K562 (cell line): ENCODE measurements around the gene NMNAT3. TPM values are rescaled to one million over a fixed set of nuclear protein-coding genes. Genes with fewer than 3 reads are reported as not detected.

Experiments
- ATAC-seq: fragments of 200-7000 bp; cut with Tn5 transposase; 3 replicates; pipeline ENCODE4 v1.9.1; 2020; ENCODE audit warnings: moderate library complexity
- BruUV-seq: library from RNA; stranded (reverse); fragments of 400-500 nt; replicated peaks from 2 replicates; lab custom pipeline; 2021; lab: Mats Ljungman, UMichigan
- CTCF ChIA-PET: fragments of 300-600 bp; formaldehyde crosslinking; extraction: SDS; loops from one replicate; lab custom pipeline; 2021; ENCODE audit warnings: low intra/inter-chr PET ratio; lab: Yijun Ruan, JAX
- POLR2A ChIA-PET: fragments of 300-600, 350-650 bp; sonication (Branson Sonifier 250); formaldehyde crosslinking; extraction: SDS; loops from one replicate; lab custom pipeline; 2021; ENCODE audit warnings: antibody characterized with exemption, inconsistent platforms; lab: Yijun Ruan, JAX
- DNase-seq, 4 experiments: peaks; one replicate each; pipeline versions ENCODE4 v3.0.0 to v3.0.0-alpha.2; 2011 to 2018; ENCODE audit warnings: low spot score in 3 of 4, mixed read lengths in 3 of 4; ENCODE audit errors: extremely low read depth in 1 of 4
- FAIRE-seq: peaks from 2 replicates; lab custom pipeline; 2011; peaks lifted over from hg19 to GRCh38; lab: Jason Lieb, UNC
- H2AFZ ChIP-seq: 2 replicates; pipeline ENCODE4 v1.6.0; 2011; ENCODE audit warnings: low read depth, low read length, control low read depth, inconsistent platforms
- H3K27ac ChIP-seq: fragments of 200-600 bp; 3 replicates; pipeline ENCODE4 v1.8.0; 2011; ENCODE audit warnings: low read depth, mild to moderate bottlenecking, control low read depth, inconsistent platforms, low read length, moderate library complexity, mixed read lengths; ENCODE audit errors: extremely low read depth
- H3K27me3 ChIP-seq, 2 experiments: fragments of 300-600 bp in 1 of 2; 2 replicates in 1 of 2; 3 replicates in 1 of 2; pipeline versions ENCODE4 v1.6.0 to v1.8.0; 2011; ENCODE audit warnings: inconsistent platforms in 2 of 2, low read length in 2 of 2, mild to moderate bottlenecking in 1 of 2, mixed read lengths in 1 of 2, moderate library complexity in 1 of 2; ENCODE audit not compliant: control insufficient read depth in 2 of 2, insufficient read depth in 2 of 2
- H3K36me3 ChIP-seq: fragments of 300-600 bp; 3 replicates; pipeline ENCODE4 v1.8.0; 2011; ENCODE audit warnings: mild to moderate bottlenecking, low read length, inconsistent platforms; ENCODE audit not compliant: control insufficient read depth, insufficient read depth
- H3K4me1 ChIP-seq, 2 experiments: fragments of 200-600 bp in 1 of 2; replicated peaks in 1 of 2; 2 replicates in 1 of 2; 3 replicates in 1 of 2; pipeline versions ENCODE4 v1.5.1 to v1.8.0; 2011; ENCODE audit warnings: inconsistent platforms in 2 of 2, low read length in 2 of 2, mild to moderate bottlenecking in 1 of 2, mixed read lengths in 1 of 2, moderate library complexity in 1 of 2; ENCODE audit not compliant: control insufficient read depth in 2 of 2, insufficient read depth in 2 of 2
- H3K4me2 ChIP-seq: 2 replicates; pipeline ENCODE4 v1.6.1; 2011; ENCODE audit warnings: low read length, control low read depth, inconsistent platforms, mixed read lengths; ENCODE audit not compliant: insufficient read depth
- H3K4me3 ChIP-seq: fragments of 200-600 bp; sonication (generic), shearing (Covaris generic); 2 replicates; pipeline ENCODE4 v1.5.1; 2016; ENCODE audit warnings: control low read depth, inconsistent platforms
- H3K79me2 ChIP-seq: fragments of 200-600 bp; 3 replicates; pipeline ENCODE4 v1.8.0; 2011; ENCODE audit warnings: low read length, inconsistent platforms; ENCODE audit not compliant: control insufficient read depth, insufficient read depth
- H3K9ac ChIP-seq, 2 experiments: 2 replicates each; pipeline versions ENCODE4 v1.6.0 to v1.6.1; 2011; ENCODE audit warnings: low read depth in 2 of 2, low read length in 2 of 2, control low read depth in 1 of 2, inconsistent platforms in 1 of 2, mild to moderate bottlenecking in 1 of 2, mixed read lengths in 1 of 2; ENCODE audit not compliant: insufficient read depth in 1 of 2
- H3K9me1 ChIP-seq: one replicate; pipeline ENCODE4 v1.6.0; 2011; ENCODE audit warnings: inconsistent platforms, mild to moderate bottlenecking, low read length, moderate library complexity; ENCODE audit not compliant: control insufficient read depth, insufficient read depth
- H3K9me3 ChIP-seq: replicated peaks from 2 replicates; pipeline ENCODE4 v1.5.1; 2011; ENCODE audit warnings: low read depth, low read length, inconsistent platforms; ENCODE audit not compliant: control insufficient read depth, insufficient read depth
- H4K20me1 ChIP-seq: replicated peaks from 2 replicates; pipeline ENCODE4 v1.6.1; 2011; ENCODE audit warnings: low read length, inconsistent platforms, mixed read lengths; ENCODE audit not compliant: control insufficient read depth, insufficient read depth
- AFF1 ChIP-seq, 2 experiments: fragments of 450-650 bp; IDR thresholded peaks; 2 replicates each; pipeline ENCODE4 v1.6.1; 2018; ENCODE audit warnings: mild to moderate bottlenecking in 2 of 2, low read depth in 1 of 2; ENCODE audit not compliant: partially characterized antibody in 2 of 2
- ATF7 ChIP-seq: fragments of 450-650 bp; IDR thresholded peaks from 2 replicates; pipeline ENCODE4 v1.7.1; 2014; ENCODE audit warnings: mild to moderate bottlenecking, moderate library complexity
- CCAR2 ChIP-seq: fragments of 200-400 bp; formaldehyde crosslinking; IDR thresholded peaks from 2 replicates; pipeline ENCODE4 v1.6.1; 2017; ENCODE audit warnings: mild to moderate bottlenecking, low read depth, low read length
- CLOCK ChIP-seq: fragments of 250-450 bp; sonication (Bioruptor Pico); IDR thresholded peaks from 2 replicates; pipeline ENCODE4 v1.4.0; 2020; ENCODE audit warnings: mild to moderate bottlenecking, moderate library complexity, borderline replicate concordance
- ELF2 ChIP-seq: fragments of 250-450 bp; sonication (Bioruptor Pico); IDR thresholded peaks from 2 replicates; pipeline ENCODE4 v1.5.0; 2021; ENCODE audit warnings: mild to moderate bottlenecking
- ETV5 ChIP-seq: sonication (generic); formaldehyde crosslinking; IDR thresholded peaks from 2 replicates; pipeline ENCODE4 v1.4.0; 2020; ENCODE audit warnings: low read depth, mild to moderate bottlenecking, missing genetic modification reagents
- KLF1 ChIP-seq: fragments of 450-650 bp; IDR thresholded peaks from 2 replicates; pipeline ENCODE4 v1.6.1; 2016; ENCODE audit warnings: missing genetic modification characterization, missing compliant biosample characterization
- KLF10 ChIP-seq: fragments of 250-450 bp; sonication (Bioruptor Pico); IDR thresholded peaks from 2 replicates; pipeline ENCODE4 v1.6.1; 2021; ENCODE audit warnings: matching md5 sums
- KLF13 ChIP-seq: fragments of 450-650 bp; IDR thresholded peaks from 2 replicates; pipeline ENCODE4 v1.6.1; 2016; ENCODE audit warnings: missing genetic modification characterization, low read depth, mild to moderate bottlenecking, missing compliant biosample characterization, moderate library complexity, borderline replicate concordance
- MAFK ChIP-seq: IDR thresholded peaks from 2 replicates; pipeline ENCODE4 v1.6.1; 2011; ENCODE audit warnings: low read length, improper control_type of control experiment
- PTRF ChIP-seq: fragments of 450-650 bp; IDR thresholded peaks from 2 replicates; pipeline ENCODE4 v1.6.1; 2016; ENCODE audit warnings: mild to moderate bottlenecking, missing genetic modification characterization, missing compliant biosample characterization
- SREBF2 ChIP-seq: sonication (generic); formaldehyde crosslinking; IDR thresholded peaks from 2 replicates; pipeline ENCODE4 v1.4.0; 2020; ENCODE audit warnings: mild to moderate bottlenecking, missing genetic modification reagents
- THRAP3 ChIP-seq: fragments of 450-650 bp; IDR thresholded peaks from 2 replicates; pipeline ENCODE4 v1.6.1; 2016; ENCODE audit warnings: mild to moderate bottlenecking, inconsistent platforms, borderline replicate concordance
- ZNF507 ChIP-seq: conservative IDR thresholded peaks from 2 replicates; pipeline ENCODE4 v1.6.1; 2017; ENCODE audit warnings: missing genetic modification characterization, missing compliant biosample characterization
- ZNF583 ChIP-seq: fragments of 250-450 bp; sonication (Bioruptor Pico); IDR thresholded peaks from 2 replicates; pipeline ENCODE4 v1.4.0; 2020
- ZSCAN32 ChIP-seq: fragments of 450-650 bp; formaldehyde crosslinking; IDR thresholded peaks from 2 replicates; pipeline ENCODE4 v1.4.0; 2020; ENCODE audit warnings: mild to moderate bottlenecking, moderate library complexity
- WGBS: fragments of 100-300 bp; shearing (Covaris generic); methylation state at CpG from one replicate; pipeline ENCODE4 v1.1.6; 2016; ENCODE audit warnings: low coverage, mixed read lengths; ENCODE audit not compliant: insufficient coverage; ENCODE audit errors: missing lambda C conversion rate; 5-methylcytosine and 5-hydroxymethylcytosine counted together
- in situ Hi-C: fragments of 300-500 bp; cut with MboI; formaldehyde crosslinking; loops from 4 replicates; pipeline ENCODE4 v1.15.0; 2018; ENCODE audit warnings: inconsistent platforms, mixed read lengths
- intact Hi-C: fragments of 100-400 bp; cut with micrococcal nuclease; formaldehyde crosslinking; loops from 2 replicates; pipeline ENCODE4 v1.14.2; 2022
- polyA plus RNA-seq, 8 experiments: library from polyadenylated mRNA; depleted of rRNA in 4 of 8; stranded (reverse) in 5 of 8; unstranded in 3 of 8; fragments of >200 nt; fragmentation: Nextera tagmentation in 2 of 8; fragmentation: Illumina TruSeq in 1 of 8; extraction: Ambion mirVana in 2 of 8; extraction: Trizol in 1 of 8; gene quantifications; 2 replicates each; pipeline versions ENCODE4 v1.2.1 to v1.2.3, GENCODE V29; 2011 to 2014; ENCODE audit warnings: inconsistent platforms in 1 of 8, missing spikeins in 1 of 8
- total RNA-seq, 7 experiments: library from RNA; depleted of rRNA in 6 of 7; stranded (reverse); fragments of >200 nt in 6 of 7; fragmentation: Illumina TruSeq in 2 of 7; extraction: Trizol in 2 of 7; gene quantifications; 2 replicates each; pipeline versions ENCODE4 v1.2.1 to v1.2.3, GENCODE V29; 2011 to 2021; ENCODE audit warnings: low replicate concordance in 1 of 7

NMNAT3 gene
- total and polyA plus RNA-seq, 9 of the 15 experiments (the other 6 are each of a cell fraction or from before 2014, with no cell fraction given) = 2.3 to 12.5 (median 6.6) TPM

GRCh38 chr3:139715166-139715565 is 37.4 kb upstream of the NMNAT3 start:
- Histone ChIP-seq H3K4me1 (no peaks in the 10 kb centered on the region), H3K4me2 (no peak overlapping the region), H3K9ac (no peak overlapping the region), H3K9me1 (no peaks in the 10 kb centered on the region), H3K27me3 (peaks cover 0 to 4% of the 10 kb centered on the region in 2 experiments; a peak in 1 of 5 replicates), H2AFZ (no peak overlapping the region), H3K79me2 (no peaks in the 10 kb centered on the region), H3K27ac (no peak overlapping the region), H3K9me3 (no peaks in the 10 kb centered on the region), H3K36me3 (no peaks in the 10 kb centered on the region), H4K20me1 (no peaks in the 10 kb centered on the region), H3K4me3 (no peak overlapping the region)
- CTCF ChIA-PET = no interaction called here
- no peak for TF ChIP-seq SREBF2 (CRISPR knock-in tag)
- no peak for TF ChIP-seq ATF7
- no peak for TF ChIP-seq KLF13 (tag)
- no peak for TF ChIP-seq AFF1 (IDR thresholded peaks at IDR 0.05; ENCODE audit: low read depth in 1 of 2, partially characterized antibody in 2 of 2)
- no peak for TF ChIP-seq THRAP3
- no peak for TF ChIP-seq CCAR2
- TF ChIP-seq ZNF583 (CRISPR knock-in tag) = no peak
- no peak for TF ChIP-seq MAFK
- no peak for TF ChIP-seq ELF2 (CRISPR knock-in tag)
- TF ChIP-seq CLOCK (CRISPR knock-in tag) = no peak
- no peak for TF ChIP-seq ZSCAN32 (CRISPR knock-in tag)
- TF ChIP-seq KLF1 = no peak
- no peak for TF ChIP-seq KLF10 (CRISPR knock-in tag)
- no peak for TF ChIP-seq ETV5 (CRISPR knock-in tag)
- TF ChIP-seq ZNF507 (tag) = no peak
- no peak for TF ChIP-seq PTRF (tag)
- 0% methylated on average over 2 of the region's 2 CpGs for WGBS
- FAIRE-seq (no peak), DNase-seq (no peak), ATAC-seq (no peak)
- intact Hi-C loops (no loop called here), in situ Hi-C loops (no loop called here)
- POLR2A ChIA-PET = no interaction called here
- no TSS peak for BruUV-seq
